Prostate gland (tissue), 2 donors: ENCODE data around the gene ZBTB25. TPM values are rescaled to one million over a fixed set of nuclear protein-coding genes. Genes with fewer than 3 reads are reported as not detected.
A peak's percentile ranks its signal among the peaks of the same experiment; 100 is the strongest.

Experiments
- DNase-seq: peaks from one replicate; pipeline ENCODE4 v3.0.0-alpha.2; 2019; ENCODE audit warnings: low spot score
- H3K27ac ChIP-seq, 2 donors: fragments of 200-600 bp; sonication (generic); 2 replicates each; pipeline ENCODE4 v1.5.1; 2017 to 2019
- H3K27me3 ChIP-seq: fragments of 200-600 bp; sonication (generic); replicated peaks from 2 replicates; pipeline ENCODE4 v1.5.1; 2019; ENCODE audit not compliant: insufficient read depth
- H3K36me3 ChIP-seq, 2 donors: fragments of 200-600 bp; sonication (generic); 1 replicate in 1 of 2; 2 replicates in 1 of 2; pipeline versions ENCODE4 v1.5.1 to v1.8.1; 2017 to 2019
- H3K4me1 ChIP-seq: fragments of 200-600 bp; sonication (generic); replicated peaks from 2 replicates; pipeline ENCODE4 v1.5.1; 2019
- H3K4me3 ChIP-seq, 2 donors: fragments of 200-600 bp; sonication (generic); 2 replicates each; pipeline ENCODE4 v1.5.1; 2017 to 2019
- H3K9me3 ChIP-seq: fragments of 200-600 bp; sonication (generic); 2 replicates; pipeline ENCODE4 v1.5.1; 2017
- CTCF ChIP-seq, 4 experiments: fragments of 200-600 bp in 2 of 4; fragments of 450-650 bp in 2 of 4; sonication (generic) in 2 of 4; IDR thresholded peaks; 1 replicate in 3 of 4; 2 replicates in 1 of 4; pipeline ENCODE4 v1.5.1; 2016 to 2019; ENCODE audit warnings: antibody characterized with exemption in 4 of 4, mild to moderate bottlenecking in 2 of 4, moderate library complexity in 2 of 4
- POLR2A ChIP-seq: fragments of 450-650 bp; IDR thresholded peaks from one replicate; pipeline ENCODE4 v1.6.1; 2016; ENCODE audit warnings: antibody characterized with exemption, mild to moderate bottlenecking
- POLR2AphosphoS5 ChIP-seq: sonication (generic); formaldehyde crosslinking; IDR thresholded peaks from one replicate; pipeline ENCODE4 v1.6.1; 2017; ENCODE audit warnings: antibody characterized with exemption
- WGBS: methylation state at CpG from one replicate; pipeline ENCODE4 v1.1.5; 2018; 5-methylcytosine and 5-hydroxymethylcytosine counted together
- intact Hi-C: fragments of 100-400 bp; cut with DNase I; formaldehyde crosslinking; loops from one replicate; pipeline ENCODE4 v1.14.2; 2022
- total RNA-seq, 2 donors: library from RNA; depleted of rRNA; stranded (reverse); fragments of >200 nt; gene quantifications; one replicate each; pipeline ENCODE4 v1.1.0, GENCODE V29; 2016

ZBTB25 gene
- total RNA-seq, 2 donors from 2014 or later, result 10.2 to 20.2 TPM

- 7% methylated on average over 15 of the region's 15 CpGs for WGBS
- peak overlapping the region; percentile 44 to 59 for H3K27ac ChIP-seq
- H3K27me3 ChIP-seq, result no peaks in the 10 kb centered on the region
- intact Hi-C loops, result no loop called here
- peaks cover 4% of the 10 kb centered on the region for H3K4me1 ChIP-seq
- peak overlapping the region; percentile 63 to 67 for H3K4me3 ChIP-seq
- no peaks in the 10 kb centered on the region for H3K36me3 ChIP-seq
- no peak for DNase-seq
- no peaks in the 10 kb centered on the region for H3K9me3 ChIP-seq
- TF ChIP-seq POLR2A, result no peak
- TF ChIP-seq CTCF (IDR thresholded peaks at IDR 0.05), result no peak
- no peak for TF ChIP-seq POLR2AphosphoS5
These were observed 37.6 kb downstream of the ZBTB25 start for GRCh38 chr14:64465831-64466554.

GRCh38 chr14:64465191-64465822 is 38.3 kb downstream of the ZBTB25 start, which contains the start of gene AKAP5:
AKAP5 (plus strand) TSS chr14:64465499; CDS start chr14:64468395, 2,896 bp downstream.
- Histone ChIP-seq H3K27me3 (no peaks in the 10 kb centered on the region), H3K27ac (peak within 1 kb of the TSS; percentile 44 to 59), H3K36me3 (no peaks in the 10 kb centered on the region), H3K4me1 (peaks cover 4% of the 10 kb centered on the region), H3K9me3 (no peaks in the 10 kb centered on the region), H3K4me3 (peak within 1 kb of the TSS; percentile 63 to 67)
- intact Hi-C loops, result no loop called here
- peak in 1 of 4 experiments; percentile 17 for TF ChIP-seq CTCF (IDR thresholded peaks at IDR 0.05)
- no peak for TF ChIP-seq POLR2A
- no peak for TF ChIP-seq POLR2AphosphoS5
- under 1% methylated on average over 54 of the region's 74 CpGs for WGBS
- peak; percentile 61 for DNase-seq

GRCh38 chr14:64464651-64465050 is 39.0 kb downstream of the ZBTB25 start:
- 11% methylated on average over 6 of the region's 6 CpGs for WGBS
- Histone ChIP-seq H3K27ac (peak overlapping the region in 1 of 2 donors; percentile 44), H3K4me3 (peak overlapping the region; percentile 63 to 67), H3K27me3 (no peaks in the 10 kb centered on the region), H3K36me3 (no peaks in the 10 kb centered on the region), H3K4me1 (peaks cover 4% of the 10 kb centered on the region), H3K9me3 (no peaks in the 10 kb centered on the region)
- intact Hi-C loops, result no loop called here
- TF ChIP-seq POLR2AphosphoS5 (no peak), POLR2A (no peak), CTCF (IDR thresholded peaks at IDR 0.05) (no peak)
- DNase-seq, result no peak

- DNase-seq, result no peak
- intact Hi-C loops, result no loop called here
- Histone ChIP-seq H3K4me1 (peaks cover 4% of the 10 kb centered on the region), H3K4me3 (no peak overlapping the region), H3K36me3 (no peaks in the 10 kb centered on the region), H3K27me3 (no peaks in the 10 kb centered on the region), H3K27ac (no peak overlapping the region), H3K9me3 (no peaks in the 10 kb centered on the region)
- TF ChIP-seq POLR2A, result no peak
- no peak for TF ChIP-seq POLR2AphosphoS5
- no peak for TF ChIP-seq CTCF (IDR thresholded peaks at IDR 0.05)
- 96% methylated on average over 6 of the region's 6 CpGs for WGBS
These were observed 39.8 kb downstream of the ZBTB25 start for GRCh38 chr14:64463873-64464272.
